HG03469 (cell line): ENCODE data around the gene PDZD2.
"Not testable (repeated sequence)": the region's sequence is repeated elsewhere in the genome, so short reads cannot be mapped to it uniquely, and the experiment has no call there.

ENCODE experiments used
- ATAC-seq: cut with Tn5 transposase; IDR thresholded peaks from one replicate; pipeline ENCODE4 v1.9.1; 2021; ENCODE audit warnings: mild to moderate bottlenecking, moderate library complexity, moderate number of reproducible peaks; ENCODE audit not compliant: unreplicated experiment

PDZD2 gene

GRCh38 chr5:31962351-31962751, 323.4 kb downstream of the PDZD2 start:
- no peak for ATAC-seq

- no peak for ATAC-seq
Observed at GRCh38 chr5:31962871-31963307, 324.0 kb downstream of the PDZD2 start.

DNA sequence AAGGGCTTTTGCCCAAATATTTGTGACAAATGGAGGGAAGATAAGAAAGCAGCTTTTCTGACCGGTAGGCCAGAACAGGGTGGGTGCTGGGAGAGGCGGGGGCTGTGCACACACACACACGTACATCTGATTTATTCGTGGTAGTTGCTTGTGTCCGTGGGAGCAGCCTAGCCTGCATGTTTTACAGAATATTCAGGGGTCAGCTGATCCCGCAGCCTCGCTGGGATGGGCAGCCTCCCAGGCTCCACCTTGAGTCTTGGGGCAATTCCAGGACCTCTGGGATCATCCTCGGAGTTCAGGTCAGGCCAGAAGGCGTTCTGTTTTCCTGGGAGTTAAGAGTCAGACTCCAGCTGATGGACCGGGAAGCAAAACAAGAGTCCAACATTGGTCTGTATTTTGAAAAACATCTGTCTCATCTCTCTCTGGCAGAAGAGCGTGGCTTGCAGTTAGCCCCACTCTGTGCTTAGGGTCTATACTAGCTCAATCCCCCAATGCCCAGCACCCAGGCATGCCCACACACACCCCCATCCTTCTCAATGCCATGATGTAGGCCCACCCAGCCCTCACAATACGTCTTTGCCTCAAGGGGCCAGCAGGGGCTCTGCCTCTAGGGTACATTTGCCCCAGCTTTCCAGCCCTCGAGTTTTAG, 324.6 kb downstream of the PDZD2 start:
- no peak for ATAC-seq

GRCh38 chr5:31964007-31964360, 325.1 kb downstream of the PDZD2 start:
- no peak for ATAC-seq

- no peak for ATAC-seq
Observed at GRCh38 chr5:31965227-31965626, 326.3 kb downstream of the PDZD2 start.

DNA sequence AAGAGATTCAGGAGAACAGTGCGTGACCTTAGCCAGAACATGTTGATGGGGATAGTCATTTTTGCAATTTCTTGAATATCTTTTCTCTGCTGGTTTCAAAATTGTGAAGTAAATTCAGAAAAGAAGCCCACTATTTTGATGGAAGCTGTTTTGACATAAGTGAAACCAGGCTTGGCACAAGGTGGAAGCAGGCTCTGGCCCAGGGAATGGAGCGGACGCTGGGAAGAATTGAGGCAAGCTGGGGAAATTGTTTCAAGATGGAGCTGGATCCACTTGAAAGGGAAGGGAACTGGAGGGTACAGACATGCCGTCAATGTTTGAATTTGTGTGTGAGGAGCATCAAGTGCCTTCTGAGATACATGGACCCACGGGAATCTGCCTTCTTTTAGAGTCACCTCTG, 328.0 kb downstream of the PDZD2 start:
- ATAC-seq: no peak

DNA sequence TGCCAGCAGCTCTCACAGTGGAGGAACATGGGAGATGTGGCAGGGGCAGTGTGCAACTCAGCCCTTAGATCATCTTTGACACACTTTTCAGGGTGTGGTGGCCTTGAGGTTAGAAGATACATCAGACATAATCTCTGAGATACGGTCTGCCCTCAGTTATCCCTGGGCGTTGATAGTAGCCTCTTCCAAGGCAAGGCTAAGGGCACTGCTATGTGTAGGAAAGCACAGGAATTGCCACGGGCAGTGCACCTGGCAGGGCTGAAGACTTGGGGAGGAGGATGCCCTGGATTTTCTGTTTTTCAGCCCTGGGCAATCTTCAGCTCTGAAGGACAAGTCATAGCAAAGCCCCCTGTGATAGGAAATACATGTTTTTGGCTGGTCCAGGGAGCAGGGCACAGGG, 328.5 kb downstream of the PDZD2 start:
- ATAC-seq: no peak

DNA sequence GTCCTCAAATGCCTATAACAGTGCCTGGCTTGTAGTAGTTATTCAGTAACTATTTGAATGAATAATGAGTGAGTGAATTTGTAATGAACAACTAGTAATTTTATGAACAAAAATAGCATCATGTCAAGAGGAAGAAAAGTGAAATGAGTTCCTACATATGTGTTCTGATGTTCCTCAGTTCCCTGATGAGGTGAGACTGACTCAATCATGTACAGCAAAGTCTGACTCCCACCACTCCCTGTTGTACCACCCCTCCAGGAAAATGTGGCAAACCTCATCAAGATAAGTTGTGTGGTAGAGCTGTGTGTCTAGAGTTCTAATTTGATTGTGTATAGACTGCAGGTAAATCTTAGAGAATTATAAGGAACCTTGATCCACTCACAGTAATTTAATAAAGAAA, 333.6 kb downstream of the PDZD2 start:
- no peak for ATAC-seq

DNA sequence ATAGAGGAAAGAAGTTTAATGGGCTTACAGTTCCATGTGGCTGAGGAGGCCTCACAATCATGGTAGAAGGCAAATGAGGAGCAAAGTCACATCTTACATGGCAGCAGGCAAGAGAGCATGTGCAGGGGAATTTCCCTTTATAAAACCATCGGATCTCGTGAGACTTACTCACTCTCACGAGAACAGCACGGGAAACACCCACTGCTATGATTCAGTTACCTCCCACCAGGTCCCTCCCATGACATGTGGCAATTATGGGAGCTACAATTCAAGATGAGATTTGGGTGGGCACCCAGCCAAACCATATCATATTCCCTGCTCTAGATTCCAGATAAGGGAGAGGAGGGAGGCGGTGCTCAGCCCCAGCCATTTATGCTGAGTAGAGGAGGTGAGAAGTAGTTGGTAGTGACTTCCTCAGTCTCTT, 336.3 kb downstream of the PDZD2 start:
- not testable (repeated sequence) for ATAC-seq

- ATAC-seq: no peak
Observed at GRCh38 chr5:31976169-31976568, 337.2 kb downstream of the PDZD2 start.

DNA sequence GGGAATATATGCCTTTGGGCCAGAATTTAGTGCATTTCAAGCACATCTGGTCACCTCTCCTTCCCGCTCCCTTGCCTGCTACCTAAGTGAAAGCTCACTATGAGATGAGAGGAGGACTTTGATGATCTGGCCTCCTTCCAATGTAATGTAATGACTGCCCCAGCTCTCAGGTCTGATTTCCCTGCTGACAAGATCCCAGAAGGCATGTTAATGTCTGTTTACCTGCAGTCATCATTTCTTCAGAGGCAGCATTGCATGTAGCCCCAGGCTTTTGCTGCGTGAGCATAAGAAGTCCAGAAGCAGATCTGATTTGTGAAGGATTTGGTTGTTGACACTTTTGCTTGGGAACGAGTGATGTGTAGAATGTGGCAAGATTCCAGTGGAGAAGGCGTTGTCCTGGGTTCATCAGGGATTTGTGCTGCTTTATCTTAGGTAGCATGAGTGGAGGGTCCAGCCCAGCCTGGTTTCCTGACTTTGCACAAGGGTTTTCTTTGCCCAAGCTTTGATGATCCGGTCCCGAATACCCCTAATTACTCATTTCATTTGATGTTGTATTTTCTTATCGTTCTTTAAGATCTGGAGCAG, 342.5 kb downstream of the PDZD2 start:
- ATAC-seq: no peak

- no peak for ATAC-seq
Observed at GRCh38 chr5:31982027-31982426, 343.1 kb downstream of the PDZD2 start.

DNA sequence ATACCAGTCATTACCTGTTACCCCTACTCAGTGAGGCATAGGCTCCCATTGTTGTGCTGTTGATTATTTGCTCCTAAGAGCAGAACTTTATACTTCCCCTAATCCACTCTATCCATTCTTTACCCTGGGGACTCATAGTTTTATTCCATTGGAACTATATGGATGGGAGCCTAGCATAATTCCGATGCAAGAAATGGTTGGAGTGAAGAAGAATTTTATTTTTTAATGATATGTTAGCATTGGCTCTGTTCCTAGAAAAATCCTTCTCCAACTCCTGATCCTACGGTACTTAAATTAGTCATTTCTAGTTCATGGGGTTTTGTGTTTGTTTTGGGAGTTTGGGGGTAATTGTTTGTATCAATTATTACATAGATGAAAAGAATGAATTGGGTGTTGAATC, 343.7 kb downstream of the PDZD2 start:
- ATAC-seq: no peak

DNA sequence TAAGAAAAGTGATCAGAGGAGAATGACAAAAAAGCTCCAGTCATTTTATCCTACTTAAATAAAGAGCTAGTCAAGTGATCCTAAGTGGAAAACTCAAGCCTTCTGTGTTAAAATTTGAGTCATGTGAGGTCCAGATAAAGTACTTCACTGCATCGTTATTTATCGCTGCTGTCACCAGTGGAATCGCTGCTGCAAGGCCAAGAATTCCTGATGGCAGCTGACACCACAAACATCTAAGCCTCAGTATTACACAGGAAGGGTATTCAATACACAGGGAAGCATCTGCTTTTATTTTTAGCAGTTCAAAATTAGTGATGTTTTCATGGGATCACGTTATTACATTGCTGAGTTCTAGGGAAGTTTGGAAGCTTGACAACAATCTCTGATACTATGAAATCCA, 344.9 kb downstream of the PDZD2 start:
- no peak for ATAC-seq

DNA sequence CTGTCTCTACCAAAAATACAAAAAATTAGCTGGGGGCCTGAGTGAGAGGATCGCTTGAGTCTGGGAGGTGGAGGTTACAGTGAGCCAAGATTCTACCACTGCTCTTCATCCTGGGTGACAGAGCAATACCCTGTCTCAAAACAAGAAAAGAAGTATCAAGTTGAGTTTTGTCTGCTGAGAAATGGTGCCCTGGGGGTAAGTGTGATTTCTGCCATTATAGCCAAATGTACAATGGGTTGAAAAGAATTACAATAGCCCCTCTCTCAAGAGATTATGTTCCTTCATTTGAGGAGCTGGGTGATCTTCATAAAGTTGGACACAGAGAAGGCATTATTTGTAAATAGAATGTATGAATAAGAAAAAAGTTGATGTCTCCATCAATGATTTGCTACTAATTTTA, 345.8 kb downstream of the PDZD2 start:
- ATAC-seq: no peak

DNA sequence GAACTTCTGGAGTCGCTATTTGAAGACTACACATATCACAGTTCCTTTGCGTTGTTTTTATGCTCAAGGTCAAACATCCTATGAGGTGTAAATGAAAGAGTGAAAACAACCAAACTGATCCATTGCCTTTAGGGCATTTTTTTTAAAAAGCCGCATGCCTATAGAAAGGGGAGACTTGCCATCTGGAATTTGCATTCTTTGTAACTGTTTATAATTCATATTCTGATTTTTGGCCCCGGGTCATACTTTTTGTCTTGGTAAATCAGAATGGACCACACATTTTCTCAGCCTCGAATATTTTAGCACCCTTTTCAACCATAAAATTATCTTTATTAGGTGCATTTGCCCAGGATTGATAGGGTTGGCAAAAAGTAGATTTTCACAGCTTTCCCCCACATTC, 347.2 kb downstream of the PDZD2 start:
- ATAC-seq: no peak

- no peak for ATAC-seq
Observed at GRCh38 chr5:31987985-31988710, 349.2 kb downstream of the PDZD2 start.

DNA sequence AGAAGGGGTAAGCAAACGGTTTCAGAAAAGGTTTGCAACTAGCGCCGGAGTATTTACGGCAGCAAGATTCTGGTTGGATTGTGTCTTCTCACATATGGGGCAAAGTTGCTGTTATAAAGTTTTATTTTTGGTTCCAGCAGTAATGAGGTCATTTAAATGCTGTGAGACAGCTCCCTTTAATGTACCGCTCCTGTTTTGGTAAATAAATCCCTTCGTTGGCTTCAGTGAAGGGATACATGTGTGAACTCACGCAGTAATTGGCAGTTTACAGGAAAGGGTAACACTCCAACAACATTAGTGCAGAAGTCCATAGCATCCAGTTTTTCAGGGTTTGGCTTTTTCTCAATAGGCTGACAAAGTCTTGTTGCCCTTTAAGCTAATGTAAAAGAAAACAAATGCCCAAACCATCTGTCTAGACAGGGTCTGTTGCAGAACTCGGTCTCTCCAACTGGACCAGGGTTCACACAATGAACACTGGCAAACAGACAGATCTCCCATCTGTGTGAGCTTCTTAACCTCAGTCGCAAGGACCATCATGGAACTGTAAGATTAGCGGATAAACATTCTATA, 351.2 kb downstream of the PDZD2 start:
- ATAC-seq: no peak

- ATAC-seq: no peak
Observed at GRCh38 chr5:31990701-31991110, 351.8 kb downstream of the PDZD2 start.

GRCh38 chr5:31992377-31992776, 353.4 kb downstream of the PDZD2 start:
- no peak for ATAC-seq

DNA sequence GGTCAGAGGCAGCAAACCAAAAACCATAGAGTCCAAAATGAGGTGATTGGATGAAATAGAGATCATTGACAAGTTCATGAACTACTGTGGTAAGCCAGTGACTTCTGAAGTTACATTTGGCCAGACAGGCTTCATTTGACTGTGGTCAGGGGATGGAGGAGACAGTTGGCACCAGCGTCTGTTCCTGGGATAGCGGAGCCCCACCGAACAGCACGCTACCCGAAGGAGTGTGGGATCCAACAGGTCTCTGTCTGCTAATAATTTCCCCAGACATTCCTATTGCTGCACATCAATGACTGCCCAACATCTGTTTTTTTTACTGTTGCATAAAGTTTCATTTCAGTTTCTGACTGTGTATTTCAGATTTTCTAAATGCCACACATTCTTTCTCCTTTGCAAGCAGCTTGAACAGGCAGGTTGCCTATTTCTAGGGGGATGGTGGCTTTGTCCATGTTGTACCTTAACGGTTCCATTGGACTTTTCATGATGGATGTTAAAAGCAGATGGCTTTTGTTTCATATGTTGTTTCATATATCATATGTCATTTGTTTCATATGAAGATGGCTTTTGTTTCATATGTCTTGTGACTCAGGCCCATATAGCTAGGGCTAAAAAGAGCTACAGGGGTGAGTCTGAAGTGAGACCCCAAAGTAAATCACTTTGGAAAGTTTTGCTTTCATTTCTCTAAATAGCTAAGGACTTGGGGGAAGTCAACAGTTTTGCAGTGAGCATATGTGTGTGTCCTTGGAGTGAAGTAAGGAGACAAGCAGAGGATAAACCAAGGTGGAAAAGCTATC, 354.4 kb downstream of the PDZD2 start:
- ATAC-seq: peak; percentile 39
